ENCODE measurements around the gene PTPRN2.

GRCh38 chr7:158354861-158355260 lies 232.8 kb downstream of the PTPRN2 start:
- TF ChIP-seq CTCF (conservative IDR thresholded peaks at IDR 0.05; ENCODE audit: low read depth, low read length) (no peak), EZH2 (IDR thresholded peaks at IDR 0.05; ENCODE audit: borderline replicate concordance, low read depth, low read length, poor library complexity, severe bottlenecking) (no peak)

All from A673 (cell line).